K562 (cell line): ENCODE data around the gene SCYL3. TPM values are rescaled to one million over a fixed set of nuclear protein-coding genes. Genes with fewer than 3 reads are reported as not detected.
A peak's percentile ranks its signal among the peaks of the same experiment; 100 is the strongest.

Experiments used
- CBFB ChIP-seq: sonication (generic); formaldehyde crosslinking; IDR thresholded peaks from 2 replicates; pipeline ENCODE4 v1.4.0; 2020; ENCODE audit warnings: mild to moderate bottlenecking, missing genetic modification reagents
- CTBP1 ChIP-seq: fragments of 450-650 bp; IDR thresholded peaks from 2 replicates; pipeline ENCODE4 v1.6.1; 2016; ENCODE audit warnings: borderline replicate concordance
- DDX20 ChIP-seq: fragments of 450-650 bp; IDR thresholded peaks from 2 replicates; pipeline ENCODE4 v1.6.1; 2016; ENCODE audit warnings: missing genetic modification characterization, low read depth, mild to moderate bottlenecking, missing compliant biosample characterization, moderate library complexity
- DMBX1 ChIP-seq: fragments of 250-450 bp; sonication (Bioruptor Pico); IDR thresholded peaks from 2 replicates; pipeline ENCODE4 v1.8.0; 2022; ENCODE audit warnings: inconsistent platforms, mild to moderate bottlenecking, moderate library complexity, borderline replicate concordance
- GABPA ChIP-seq: fragments of 200-800 bp; sonication (Bioruptor generic); conservative IDR thresholded peaks from 2 replicates; pipeline ENCODE4 v1.6.1; 2016; ENCODE audit warnings: low read depth, missing genetic modification characterization, missing compliant biosample characterization
- KLF10 ChIP-seq: fragments of 250-450 bp; sonication (Bioruptor Pico); IDR thresholded peaks from 2 replicates; pipeline ENCODE4 v1.6.1; 2021; ENCODE audit warnings: matching md5 sums
- LARP7 ChIP-seq: fragments of 450-650 bp; IDR thresholded peaks from 2 replicates; pipeline ENCODE4 v1.6.1; 2016
- MEIS2 ChIP-seq: fragments of 450-650 bp; IDR thresholded peaks from 2 replicates; pipeline ENCODE4 v1.6.1; 2014; ENCODE audit warnings: mild to moderate bottlenecking; ENCODE audit not compliant: partially characterized antibody
- PBX2 ChIP-seq, 2 experiments: IDR thresholded peaks in 1 of 2; conservative IDR thresholded peaks in 1 of 2; 2 replicates each; pipeline ENCODE4 v1.6.1; 2016; ENCODE audit warnings: low read depth in 2 of 2, mild to moderate bottlenecking in 1 of 2, missing compliant biosample characterization in 1 of 2, missing genetic modification characterization in 1 of 2, moderate library complexity in 1 of 2
- POLR3G ChIP-seq: IDR thresholded peaks from 2 replicates; pipeline ENCODE4 v1.6.1; 2011; ENCODE audit not compliant: insufficient read length, insufficient replicate concordance; ENCODE audit errors: extremely low read depth
- POU5F1 ChIP-seq: fragments of 150-350 bp; IDR thresholded peaks from 2 replicates; pipeline ENCODE4 v1.6.1; 2014; ENCODE audit warnings: borderline replicate concordance, low read length, low read depth, mild to moderate bottlenecking; ENCODE audit not compliant: partially characterized antibody
- PRDM10 ChIP-seq: fragments of 450-650 bp; IDR thresholded peaks from 2 replicates; pipeline ENCODE4 v1.6.1; 2018; ENCODE audit not compliant: partially characterized antibody
- PYGO2 ChIP-seq: fragments of 450-650 bp; IDR thresholded peaks from 2 replicates; pipeline ENCODE4 v1.6.1; 2016; ENCODE audit warnings: mild to moderate bottlenecking, missing genetic modification characterization, moderate library complexity, missing compliant biosample characterization
- RFX5 ChIP-seq: IDR thresholded peaks from 2 replicates; pipeline ENCODE4 v1.6.1; 2011; ENCODE audit warnings: low read depth, mild to moderate bottlenecking, improper control_type of control experiment, low read length
- TAF15 ChIP-seq: fragments of 200-400 bp; formaldehyde crosslinking; IDR thresholded peaks from 2 replicates; pipeline ENCODE4 v1.6.1; 2017; ENCODE audit warnings: mild to moderate bottlenecking, low read depth, low read length, moderate library complexity
- TBP ChIP-seq: optimal IDR thresholded peaks from 2 replicates; pipeline ENCODE3; 2011; ENCODE audit warnings: low read depth, low read length, improper control_type of control experiment
- ZNF41 ChIP-seq: fragments of 250-450 bp; sonication (Bioruptor Pico); conservative IDR thresholded peaks from 2 replicates; pipeline ENCODE4 v1.4.0; 2020; ENCODE audit warnings: mild to moderate bottlenecking
- ZNF511 ChIP-seq: sonication (generic); formaldehyde crosslinking; IDR thresholded peaks from 2 replicates; pipeline ENCODE4 v1.8.0; 2022; ENCODE audit warnings: mild to moderate bottlenecking, missing genetic modification reagents
- ZNF57 ChIP-seq: fragments of 450-650 bp; formaldehyde crosslinking; IDR thresholded peaks from 2 replicates; pipeline ENCODE4 v1.4.0; 2020; ENCODE audit warnings: mild to moderate bottlenecking, moderate library complexity
- ZNF586 ChIP-seq: fragments of 450-650 bp; formaldehyde crosslinking; conservative IDR thresholded peaks from 2 replicates; pipeline ENCODE4 v1.4.0; 2020; ENCODE audit warnings: mild to moderate bottlenecking, moderate library complexity
- ZNF668 ChIP-seq: fragments of 250-450 bp; sonication (Bioruptor Pico); IDR thresholded peaks from 2 replicates; pipeline ENCODE4 v1.8.0; 2022; ENCODE audit warnings: mild to moderate bottlenecking, inconsistent platforms
- polyA plus RNA-seq, 8 experiments: library from polyadenylated mRNA; depleted of rRNA in 4 of 8; stranded (reverse) in 5 of 8; unstranded in 3 of 8; fragments of >200 nt; fragmentation: Nextera tagmentation in 2 of 8; fragmentation: Illumina TruSeq in 1 of 8; extraction: Ambion mirVana in 2 of 8; extraction: Trizol in 1 of 8; gene quantifications; 2 replicates each; pipeline versions ENCODE4 v1.2.1 to v1.2.3, GENCODE V29; 2011 to 2014; ENCODE audit warnings: inconsistent platforms in 1 of 8, missing spikeins in 1 of 8
- total RNA-seq, 7 experiments: library from RNA; depleted of rRNA in 6 of 7; stranded (reverse); fragments of >200 nt in 6 of 7; fragmentation: Illumina TruSeq in 2 of 7; extraction: Trizol in 2 of 7; gene quantifications; 2 replicates each; pipeline versions ENCODE4 v1.2.1 to v1.2.3, GENCODE V29; 2011 to 2021; ENCODE audit warnings: low replicate concordance in 1 of 7

The SCYL3 gene
- total and polyA plus RNA-seq, 9 of the 15 experiments (the other 6 are each of a cell fraction or from before 2014, with no cell fraction given) = 3.6 to 11.4 (median 7.1) TPM

GRCh38 chr1:169893645-169894423, at the start of gene SCYL3 (continued):
- no peak for TF ChIP-seq POLR3G
- peak; percentile 99 for TF ChIP-seq GABPA (tag)
- TF ChIP-seq MEIS2 = peak; percentile 10
- peak; percentile 42 for TF ChIP-seq TBP
- TF ChIP-seq TAF15 = no peak
- peak; percentile 84 for TF ChIP-seq RFX5
- no peak for TF ChIP-seq KLF10 (CRISPR knock-in tag)
- TF ChIP-seq POU5F1 = no peak
- peak; percentile 90 for TF ChIP-seq DMBX1 (CRISPR knock-in tag)
- TF ChIP-seq ZNF57 (CRISPR knock-in tag) = no peak
- peak; percentile 20; the same call in 1 of the 2 replicates for TF ChIP-seq ZNF511 (CRISPR knock-in tag)
- TF ChIP-seq PBX2 (CRISPR knock-in tag; IDR thresholded peaks at IDR 0.05; ENCODE audit: low read depth) = no peak
- peak; percentile 59 for TF ChIP-seq PBX2 (tag; conservative IDR thresholded peaks at IDR 0.05; ENCODE audit: low read depth)
- no peak for TF ChIP-seq ZNF586
- peak; percentile 77; the same call in 1 of the 2 replicates for TF ChIP-seq CBFB (CRISPR knock-in tag)
- 0 out of 2 replicates have a peak, but pooled peaks have one; percentile 22 for TF ChIP-seq ZNF41 (CRISPR knock-in tag)
- no peak for TF ChIP-seq ZNF668 (CRISPR knock-in tag)
- peak; percentile 79; the same call in 1 of the 2 replicates for TF ChIP-seq DDX20 (tag)
- peak; percentile 56 for TF ChIP-seq PRDM10
- TF ChIP-seq CTBP1 = peak; percentile 75
- TF ChIP-seq PYGO2 (tag) = peak; percentile 71; the same call in 1 of the 2 replicates
- no peak for TF ChIP-seq LARP7
